OCI-LY1 (cell line): ENCODE data around the gene CLN6.
A peak's percentile ranks its signal among the peaks of the same experiment; 100 is the strongest.

Experiments used
- H2AFZ ChIP-seq: fragments of 200-600 bp; sonication (generic), shearing (Covaris generic); 2 replicates; pipeline ENCODE4 v1.6.0; 2014; ENCODE audit warnings: antibody characterized with exemption, mild to moderate bottlenecking, low read length
- H3F3A ChIP-seq: fragments of 200-600 bp; sonication (generic), shearing (Covaris generic); 2 replicates; pipeline ENCODE4 v1.6.0; 2014; ENCODE audit warnings: mild to moderate bottlenecking, antibody characterized with exemption, low read length, moderate library complexity; ENCODE audit not compliant: insufficient read depth
- H3K27ac ChIP-seq: fragments of 200-600 bp; sonication (generic); 2 replicates; pipeline ENCODE4 v1.5.1; 2014; ENCODE audit warnings: low read length, mixed run types, mild to moderate bottlenecking, low read depth; ENCODE audit not compliant: poor library complexity, severe bottlenecking
- H3K27me3 ChIP-seq: fragments of 200-600 bp; sonication (generic); 2 replicates; pipeline ENCODE4 v1.6.0; 2014; ENCODE audit warnings: antibody characterized with exemption, mild to moderate bottlenecking, low read length, moderate library complexity; ENCODE audit not compliant: insufficient read depth
- H3K36me3 ChIP-seq: fragments of 200-600 bp; sonication (generic); 2 replicates; pipeline ENCODE4 v1.6.1; 2014; ENCODE audit warnings: mild to moderate bottlenecking, antibody characterized with exemption, low read length, moderate library complexity, mixed read lengths; ENCODE audit not compliant: insufficient read depth
- H3K4me1 ChIP-seq: fragments of 200-600 bp; sonication (generic); 2 replicates; pipeline ENCODE4 v1.5.1; 2014; ENCODE audit warnings: mild to moderate bottlenecking, low read length, moderate library complexity; ENCODE audit not compliant: insufficient read depth, severe bottlenecking
- H3K4me2 ChIP-seq: fragments of 200-600 bp; sonication (generic), shearing (Covaris generic); 2 replicates; pipeline ENCODE4 v1.6.1; 2014; ENCODE audit warnings: low read length
- H3K4me3 ChIP-seq: fragments of 200-600 bp; sonication (generic); 2 replicates; pipeline ENCODE4 v1.5.1; 2014; ENCODE audit warnings: low read length, low read depth, mild to moderate bottlenecking, mixed read lengths; ENCODE audit not compliant: poor library complexity, severe bottlenecking
- H3K79me2 ChIP-seq: fragments of 200-600 bp; shearing (Covaris generic); 2 replicates; pipeline ENCODE4 v1.6.1; 2016; ENCODE audit warnings: mixed run types, low read length, mixed read lengths; ENCODE audit not compliant: insufficient read depth
- H3K9ac ChIP-seq: fragments of 200-600 bp; sonication (generic), shearing (Covaris generic); 2 replicates; pipeline ENCODE4 v1.6.1; 2014; ENCODE audit warnings: mild to moderate bottlenecking, low read length, mixed read lengths
- H3K9me2 ChIP-seq: fragments of 200-600 bp; sonication (generic), shearing (Covaris generic); 2 replicates; pipeline ENCODE4 v1.6.1; 2014; ENCODE audit warnings: low read depth, mild to moderate bottlenecking, low read length, mixed read lengths
- H3K9me3 ChIP-seq: fragments of 200-600 bp; shearing (Covaris generic); 2 replicates; pipeline ENCODE4 v1.6.1; 2014; ENCODE audit warnings: low read length, mixed read lengths
- H4K20me1 ChIP-seq: fragments of 200-600 bp; sonication (generic), shearing (Covaris generic); 2 replicates; pipeline ENCODE4 v1.6.0; 2016; ENCODE audit warnings: mild to moderate bottlenecking, low read length; ENCODE audit not compliant: insufficient read depth
- EZH2 ChIP-seq: fragments of 200-600 bp; sonication (generic), shearing (Covaris generic); IDR thresholded peaks from 2 replicates; pipeline ENCODE4 v1.8.0; 2017; ENCODE audit warnings: borderline replicate concordance, mixed run types, mild to moderate bottlenecking, antibody characterized with exemption, low read length, moderate library complexity, mixed read lengths
- TF ChIP-seq, protein P1 (sequence below): fragments of 200-600 bp; sonication (generic), shearing (Covaris generic); IDR thresholded peaks from 2 replicates; pipeline ENCODE4 v1.5.1; 2017; ENCODE audit warnings: mild to moderate bottlenecking, antibody characterized with exemption, low read length, moderate library complexity, mixed read lengths

CLN6 gene

DNA sequence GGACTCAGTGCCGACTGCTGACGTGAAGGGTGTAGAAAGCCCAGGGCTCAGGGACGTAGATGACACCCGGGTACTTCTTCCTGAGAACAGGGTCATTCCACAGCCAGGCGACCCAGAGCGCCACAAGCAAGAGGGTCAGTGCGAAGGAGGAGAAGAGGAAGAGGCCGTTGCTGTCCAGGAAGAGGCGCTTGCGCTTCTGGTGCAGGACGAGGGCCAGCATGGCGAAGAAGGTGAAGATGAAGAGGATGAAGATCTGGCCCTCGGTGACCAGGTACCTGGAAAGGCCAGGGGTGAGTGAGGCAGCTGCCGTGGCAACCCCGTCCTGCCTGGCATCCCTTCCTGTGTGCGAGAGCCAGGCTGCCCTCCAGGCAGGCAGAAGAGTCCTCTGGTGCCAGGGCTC lies 21.4 kb downstream of the CLN6 start:
- Histone ChIP-seq H3K4me1 (peaks cover 34% of the 10 kb centered on the region), H3F3A (no peaks in the 10 kb centered on the region), H4K20me1 (no peaks in the 10 kb centered on the region), H3K4me3 (no peak overlapping the region), H3K9ac (no peak overlapping the region), H3K27me3 (no peaks in the 10 kb centered on the region), H2AFZ (no peak overlapping the region), H3K4me2 (no peak overlapping the region), H3K79me2 (no peaks in the 10 kb centered on the region), H3K27ac (peak overlapping the region; percentile 71), H3K9me3 (no peaks in the 10 kb centered on the region), H3K9me2 (no peaks in the 10 kb centered on the region), H3K36me3 (peaks cover 11% of the 10 kb centered on the region; the same call in 1 of the 2 replicates)
- TF ChIP-seq, protein P1, sequence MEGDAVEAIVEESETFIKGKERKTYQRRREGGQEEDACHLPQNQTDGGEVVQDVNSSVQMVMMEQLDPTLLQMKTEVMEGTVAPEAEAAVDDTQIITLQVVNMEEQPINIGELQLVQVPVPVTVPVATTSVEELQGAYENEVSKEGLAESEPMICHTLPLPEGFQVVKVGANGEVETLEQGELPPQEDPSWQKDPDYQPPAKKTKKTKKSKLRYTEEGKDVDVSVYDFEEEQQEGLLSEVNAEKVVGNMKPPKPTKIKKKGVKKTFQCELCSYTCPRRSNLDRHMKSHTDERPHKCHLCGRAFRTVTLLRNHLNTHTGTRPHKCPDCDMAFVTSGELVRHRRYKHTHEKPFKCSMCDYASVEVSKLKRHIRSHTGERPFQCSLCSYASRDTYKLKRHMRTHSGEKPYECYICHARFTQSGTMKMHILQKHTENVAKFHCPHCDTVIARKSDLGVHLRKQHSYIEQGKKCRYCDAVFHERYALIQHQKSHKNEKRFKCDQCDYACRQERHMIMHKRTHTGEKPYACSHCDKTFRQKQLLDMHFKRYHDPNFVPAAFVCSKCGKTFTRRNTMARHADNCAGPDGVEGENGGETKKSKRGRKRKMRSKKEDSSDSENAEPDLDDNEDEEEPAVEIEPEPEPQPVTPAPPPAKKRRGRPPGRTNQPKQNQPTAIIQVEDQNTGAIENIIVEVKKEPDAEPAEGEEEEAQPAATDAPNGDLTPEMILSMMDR: no peak
- TF ChIP-seq EZH2: no peak

DNA sequence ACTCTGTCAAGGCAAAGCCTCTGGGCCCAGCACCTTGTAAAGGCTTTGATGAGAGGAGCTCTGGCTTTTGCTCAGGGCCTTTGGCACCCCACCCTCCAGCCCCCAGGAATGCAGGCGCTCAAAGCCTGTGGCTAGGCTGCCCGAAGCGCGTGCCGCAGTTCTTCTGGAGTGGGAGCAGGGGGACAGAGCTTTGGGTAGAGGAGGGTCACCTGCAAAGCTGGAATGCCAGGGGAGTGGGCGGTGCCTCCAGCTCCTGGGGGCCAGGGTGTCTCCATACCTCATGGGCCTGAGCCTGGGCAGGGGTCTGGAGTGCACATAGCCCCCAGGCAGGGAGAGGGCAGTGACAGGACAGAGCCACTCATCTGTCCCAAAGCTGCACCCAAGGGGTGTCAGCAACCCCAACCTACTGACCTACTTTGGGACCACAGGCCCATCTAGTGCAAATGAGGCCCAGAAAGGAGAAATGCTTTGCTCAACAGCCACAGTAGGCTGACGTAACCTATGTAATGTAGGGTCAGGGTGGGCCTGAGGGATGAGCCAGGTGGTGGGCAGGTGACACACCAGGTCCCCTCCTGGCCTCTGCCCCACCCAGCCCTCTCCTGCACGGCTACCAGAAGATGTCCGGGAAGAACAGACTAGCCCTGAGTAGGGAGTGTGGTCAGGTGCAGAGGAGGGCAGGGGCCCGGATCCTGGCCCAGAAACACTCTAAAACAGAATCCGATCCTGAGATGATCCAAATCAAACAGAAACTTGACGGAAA lies 22.2 kb downstream of the CLN6 start:
- Histone ChIP-seq H2AFZ (no peak overlapping the region), H3K9me3 (no peaks in the 10 kb centered on the region), H3K4me2 (no peak overlapping the region), H4K20me1 (no peaks in the 10 kb centered on the region), H3K79me2 (no peaks in the 10 kb centered on the region), H3K9ac (no peak overlapping the region), H3K4me1 (peaks cover 34% of the 10 kb centered on the region), H3K36me3 (peaks cover 11% of the 10 kb centered on the region; the same call in 1 of the 2 replicates), H3K27me3 (no peaks in the 10 kb centered on the region), H3F3A (no peaks in the 10 kb centered on the region), H3K9me2 (no peaks in the 10 kb centered on the region), H3K27ac (no peak overlapping the region), H3K4me3 (no peak overlapping the region)
- TF ChIP-seq, protein P1: no peak
- TF ChIP-seq EZH2: no peak

DNA sequence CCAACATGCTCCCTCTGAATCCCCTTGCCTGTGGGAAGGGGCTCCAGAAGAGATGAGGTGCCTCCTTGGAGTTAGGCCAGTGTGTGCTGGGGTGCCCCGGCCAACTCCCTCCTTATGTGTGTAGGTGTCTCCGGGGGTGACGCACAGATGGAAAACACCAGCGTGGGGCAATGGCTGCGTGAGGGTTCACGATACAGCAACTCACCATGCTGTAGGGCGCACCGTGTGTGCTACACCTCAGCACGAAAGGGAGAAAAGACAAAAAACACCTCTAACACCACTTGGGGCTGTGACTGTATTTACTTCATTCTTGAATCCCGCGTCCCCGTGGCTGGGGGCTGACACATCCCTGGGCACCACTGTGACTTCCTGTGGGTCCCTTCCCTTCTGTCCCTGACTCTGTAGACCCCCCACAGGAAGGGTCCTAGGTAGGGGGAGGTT lies 22.8 kb downstream of the CLN6 start:
- no peak for TF ChIP-seq EZH2
- TF ChIP-seq, protein P1: no peak
- no peak overlapping the region for H3K27ac ChIP-seq

More for the DNA sequence above, 22.8 kb downstream of the CLN6 start:
- no peak overlapping the region for H3K4me3 ChIP-seq
- no peaks in the 10 kb centered on the region for H3K27me3 ChIP-seq
- peaks cover 10% of the 10 kb centered on the region; the same call in 1 of the 2 replicates for H3K36me3 ChIP-seq
- H3K9me3 ChIP-seq: no peaks in the 10 kb centered on the region
- no peak overlapping the region for H2AFZ ChIP-seq
- no peaks in the 10 kb centered on the region for H3F3A ChIP-seq
- H3K4me2 ChIP-seq: no peak overlapping the region
- no peak overlapping the region for H3K9ac ChIP-seq
- no peaks in the 10 kb centered on the region for H4K20me1 ChIP-seq
- peaks cover 33% of the 10 kb centered on the region for H3K4me1 ChIP-seq
- no peaks in the 10 kb centered on the region for H3K9me2 ChIP-seq
- H3K79me2 ChIP-seq: no peaks in the 10 kb centered on the region
